Neural cell (in vitro differentiated cells): ENCODE data around the gene CACNA1B.

Experiments used
- CTCF ChIP-seq: fragments of 450-650 bp; IDR thresholded peaks from 2 replicates; pipeline ENCODE4 v1.5.1; 2014; ENCODE audit warnings: antibody characterized with exemption, mild to moderate bottlenecking, moderate library complexity; ENCODE audit not compliant: poor library complexity, severe bottlenecking
- EP300 ChIP-seq: fragments of 450-650 bp; conservative IDR thresholded peaks from 2 replicates; pipeline ENCODE4 v1.6.1; 2014; ENCODE audit warnings: antibody characterized with exemption, mild to moderate bottlenecking, moderate library complexity; ENCODE audit not compliant: poor library complexity, severe bottlenecking
- TAF1 ChIP-seq: IDR thresholded peaks from 2 replicates; pipeline ENCODE4 v1.6.1; 2012; ENCODE audit warnings: low read depth

- no peak for TF ChIP-seq CTCF
- no peak for TF ChIP-seq EP300
- TF ChIP-seq TAF1 = no peak
These were observed 111.1 kb downstream of the CACNA1B start for GRCh38 chr9:137988701-137989100.
